NCI-H524 treated with DMSO at 0.1 percent for 48 hours (cell line): Measurements from ENCODE around the gene TMEM245.
"Not testable (repeated sequence)": the region's sequence is repeated elsewhere in the genome, so short reads cannot be mapped to it uniquely, and the experiment has no call there.

ENCODE experiments used
- DNase-seq: peaks from one replicate; lab custom pipeline; 2025; lab: John Stamatoyannopoulos, UW

TMEM245 gene

DNA sequence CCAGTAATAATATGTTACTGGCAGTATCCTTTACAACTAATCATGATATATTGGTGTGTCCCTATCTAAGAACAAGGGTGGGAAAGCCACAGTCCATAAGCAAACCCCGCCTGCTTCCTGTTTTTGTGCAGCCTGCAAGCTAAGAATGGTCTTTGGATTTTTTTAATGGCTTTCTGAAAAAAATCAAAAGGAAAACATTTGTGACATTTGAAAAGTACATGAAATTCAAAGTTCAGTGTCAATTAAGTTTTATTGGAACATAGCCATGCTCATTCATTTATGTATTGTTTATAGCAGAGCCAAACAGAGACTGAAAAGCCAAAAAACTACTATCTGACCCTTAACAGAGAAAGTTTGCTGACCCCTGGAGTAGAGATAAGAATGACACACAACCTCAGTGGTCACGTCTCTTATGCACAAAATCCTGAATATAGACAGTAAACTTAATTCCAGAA lies 12.8 kb upstream of the TMEM245 start:
- no peak for DNase-seq

GRCh38 chr9:109129470-109130197 lies 9.9 kb upstream of the TMEM245 start:
- no peak for DNase-seq

DNA sequence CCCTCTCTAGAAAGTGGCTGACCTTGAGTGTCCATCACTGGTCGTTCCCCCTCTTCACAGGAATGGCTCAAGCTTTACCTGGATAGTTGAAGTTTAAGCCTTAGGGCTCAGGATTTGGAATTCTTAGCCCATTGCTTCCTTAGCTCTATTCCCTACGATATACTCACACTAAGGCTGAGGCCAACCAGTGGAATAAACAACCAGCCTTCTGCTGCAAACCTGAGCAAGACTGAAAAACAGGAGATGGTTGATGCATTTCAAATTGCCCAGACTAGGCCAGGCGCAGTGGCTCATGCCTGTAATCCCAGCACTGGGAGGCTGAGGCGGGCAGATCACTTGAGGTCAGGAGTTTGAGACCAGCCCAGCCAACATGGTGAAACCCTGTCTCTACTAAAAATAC lies 6.9 kb upstream of the TMEM245 start:
- not testable (repeated sequence) for DNase-seq

- no peak for DNase-seq
Observed at GRCh38 chr9:109124121-109124520, 4.4 kb upstream of the TMEM245 start.

DNA sequence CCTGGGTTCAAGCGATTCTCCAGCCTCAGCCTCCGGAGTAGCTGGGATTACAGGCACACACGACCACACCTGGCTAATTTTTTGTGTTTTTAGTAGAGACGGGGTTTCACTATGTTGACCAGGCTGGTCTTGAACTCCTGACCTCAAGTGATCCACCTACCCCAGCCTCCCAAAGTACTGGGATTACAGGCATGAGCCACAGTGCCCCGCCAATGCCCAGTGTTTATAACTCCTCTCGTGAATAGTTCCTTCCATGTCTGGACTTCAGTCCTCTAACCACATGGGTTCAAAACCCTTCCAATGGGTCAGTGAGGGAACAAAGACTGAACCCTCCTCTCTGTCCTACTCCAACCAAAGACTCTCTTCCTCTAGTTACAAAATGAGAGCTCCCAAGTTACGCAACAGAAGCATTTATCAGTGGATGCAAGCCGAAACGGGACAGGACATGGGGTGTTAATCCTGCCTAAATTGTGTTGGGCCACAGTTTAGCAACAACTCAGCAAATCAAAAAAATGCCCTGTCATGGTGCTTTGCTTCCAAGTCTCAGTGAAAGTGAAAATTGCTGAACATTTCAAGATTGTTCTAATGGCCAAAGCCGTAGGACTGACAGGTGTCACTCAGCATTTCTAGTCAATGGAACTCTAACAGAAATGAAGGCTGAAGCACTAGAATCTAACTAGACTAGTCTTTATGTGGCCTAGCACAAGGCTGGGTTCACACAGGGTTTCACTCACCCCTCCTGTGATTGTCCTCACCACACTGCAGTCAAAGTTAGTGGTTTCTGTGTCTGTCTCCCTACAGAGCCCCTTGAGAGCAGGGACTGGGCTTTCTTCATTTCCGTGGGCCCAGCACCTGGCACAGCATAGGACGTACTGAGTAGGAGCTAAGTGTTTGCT lies 3.2 kb upstream of the TMEM245 start:
- no peak for DNase-seq

DNA sequence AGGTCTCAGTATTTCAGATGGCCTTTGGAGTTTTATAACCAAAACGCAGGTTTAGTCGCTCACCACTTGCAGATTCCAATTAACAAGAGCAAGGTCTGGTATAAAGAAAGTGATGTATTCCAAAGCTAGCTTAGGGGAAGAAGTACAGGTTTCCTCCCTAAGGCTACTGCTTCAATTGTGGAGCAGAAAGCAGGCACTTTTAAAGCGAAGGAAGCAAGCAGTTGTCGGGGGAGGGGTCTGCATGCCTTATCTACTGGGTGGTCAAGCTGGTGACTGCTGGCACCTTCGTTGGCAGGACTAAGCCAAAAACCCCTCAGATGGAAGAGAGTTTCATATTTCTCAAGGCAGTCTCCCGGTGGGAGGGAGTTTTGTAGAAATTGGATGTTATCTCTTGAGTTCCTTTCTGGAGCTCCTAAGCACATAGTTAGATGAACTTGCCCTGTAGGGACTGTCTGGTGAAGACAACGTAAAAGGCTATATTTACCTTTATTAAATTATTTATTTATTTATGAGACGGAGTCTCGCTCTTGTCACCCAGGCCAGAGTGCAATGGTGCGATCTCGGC lies 1.6 kb upstream of the TMEM245 start:
- DNase-seq = no peak

DNA sequence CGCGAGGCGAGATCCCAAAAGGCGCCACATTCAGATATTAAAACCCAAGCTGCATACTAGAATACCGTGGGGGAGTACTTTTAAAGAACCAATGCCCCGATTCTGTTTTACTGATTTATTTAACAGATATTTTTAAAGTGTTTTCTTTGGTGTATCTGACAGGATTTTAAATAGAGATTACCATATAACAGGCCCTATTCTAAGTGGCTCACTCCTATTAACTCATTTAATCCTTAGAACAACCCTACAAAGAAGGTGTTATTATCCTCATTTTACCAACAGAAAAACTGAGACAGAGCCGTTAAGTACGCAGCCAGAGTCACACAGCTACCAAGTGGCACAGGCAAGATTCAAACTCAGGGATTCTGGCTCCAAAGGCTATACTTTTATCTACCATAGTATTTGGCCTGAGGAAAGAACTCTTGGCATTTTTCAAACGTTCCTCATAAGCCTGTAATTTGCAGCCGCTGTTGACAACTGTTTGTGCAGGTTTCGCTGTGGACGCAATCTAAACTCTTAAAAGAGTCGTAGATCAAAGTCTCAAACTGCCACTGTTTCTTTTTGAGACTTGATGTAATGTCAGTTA lies 550 bp upstream of the TMEM245 start:
- DNase-seq = no peak

- DNase-seq = no peak
Observed at GRCh38 chr9:109118808-109119438, 824 bp downstream of the TMEM245 start.

GRCh38 chr9:109117856-109118807 lies 1.6 kb downstream of the TMEM245 start:
- no peak for DNase-seq

DNA sequence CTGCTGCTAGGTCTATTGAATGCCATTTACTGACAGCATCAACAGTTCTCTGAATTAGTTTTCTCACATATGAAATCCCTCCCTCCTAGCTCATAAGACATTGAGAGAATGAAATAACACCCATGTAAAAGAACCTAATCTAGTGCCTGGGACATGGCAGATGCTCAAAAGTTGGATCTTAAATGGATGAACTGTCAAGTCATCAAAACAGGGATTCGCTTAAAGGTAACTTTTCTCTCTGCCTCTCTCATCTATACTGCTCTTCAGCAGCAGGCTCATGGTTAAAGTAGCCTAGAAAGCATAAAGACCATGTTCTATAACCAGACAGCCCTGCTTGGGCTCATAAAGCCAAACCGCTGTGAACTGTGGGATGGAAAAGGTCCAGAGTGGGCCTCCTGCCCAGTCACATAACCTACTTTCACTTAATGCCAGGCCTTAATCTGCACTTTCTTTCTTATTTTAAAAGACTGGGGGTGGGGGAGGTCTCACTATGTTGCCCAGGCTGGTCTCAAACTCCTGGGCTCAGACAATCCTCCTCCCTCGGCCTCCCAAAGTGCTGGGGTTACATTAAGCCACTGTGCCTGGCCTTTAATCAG lies 3.7 kb downstream of the TMEM245 start:
- DNase-seq = no peak

DNA sequence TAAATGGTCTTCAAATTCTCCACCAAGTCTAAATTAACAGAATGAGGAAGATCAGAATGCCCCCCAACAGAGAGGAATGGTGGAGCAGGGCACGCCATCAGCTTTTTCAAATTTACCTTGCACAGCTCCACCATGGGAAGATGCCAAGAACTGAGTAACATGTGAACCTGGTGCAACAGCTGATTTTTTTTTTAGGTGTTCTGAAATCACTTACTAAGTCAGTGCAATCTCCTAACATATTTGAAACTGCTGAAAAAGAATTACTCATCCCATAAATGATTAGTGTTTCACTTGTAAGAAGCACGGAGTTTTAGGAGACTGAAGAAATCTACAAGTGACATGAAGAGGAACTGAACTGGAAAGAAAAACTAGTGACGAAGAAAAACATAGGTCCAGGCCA lies 5.1 kb downstream of the TMEM245 start:
- no peak for DNase-seq

- DNase-seq = no peak
Observed at GRCh38 chr9:109113892-109114609, 5.7 kb downstream of the TMEM245 start.

- no peak for DNase-seq
Observed at GRCh38 chr9:109113254-109113653, 6.5 kb downstream of the TMEM245 start.

- DNase-seq = no peak
Observed at GRCh38 chr9:109110329-109111021, 9.3 kb downstream of the TMEM245 start.

GRCh38 chr9:109109967-109110328 lies 9.8 kb downstream of the TMEM245 start:
- DNase-seq = no peak

- no peak for DNase-seq
Observed at GRCh38 chr9:109108318-109108717, 11.4 kb downstream of the TMEM245 start.

DNA sequence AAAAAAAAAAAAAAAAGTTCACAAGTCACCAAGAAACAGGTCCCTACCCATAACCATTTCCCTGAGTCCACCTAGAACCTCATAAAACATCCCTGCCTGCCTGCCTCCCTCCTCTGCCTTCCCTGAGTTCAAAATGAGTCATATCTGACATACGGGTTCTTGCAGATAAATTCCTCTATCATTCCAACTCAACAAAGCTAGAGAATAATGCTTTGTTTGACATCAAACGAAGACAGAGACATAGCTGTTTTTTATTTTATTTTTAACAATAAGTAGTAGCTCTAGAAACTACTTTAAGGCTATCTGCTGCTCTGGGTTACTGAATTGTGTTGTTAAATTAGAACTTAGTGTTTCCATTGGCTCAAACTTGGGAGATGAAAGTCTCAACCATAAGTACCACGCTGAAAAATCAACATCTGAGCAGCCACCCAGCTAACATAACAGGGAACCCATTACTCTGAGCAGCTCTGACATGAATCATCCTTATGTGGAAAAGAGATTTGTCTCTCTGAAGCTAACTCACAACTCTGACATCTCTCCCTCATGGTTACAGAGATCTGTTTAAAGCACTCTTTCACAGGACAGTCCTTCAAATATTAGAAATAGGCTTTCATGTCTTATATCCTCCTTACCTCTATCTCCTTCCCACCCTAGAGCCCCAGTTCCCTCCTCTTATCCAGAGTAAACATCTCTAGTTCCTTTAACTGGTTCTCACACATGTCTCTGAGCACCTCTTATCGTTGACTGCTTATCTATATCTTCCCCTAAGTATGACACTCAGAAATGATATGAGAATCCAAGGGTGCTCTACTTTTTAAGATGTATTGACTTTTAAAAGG lies 12.1 kb downstream of the TMEM245 start:
- no peak for DNase-seq

- no peak for DNase-seq
Observed at GRCh38 chr9:109101810-109102209, 17.9 kb downstream of the TMEM245 start.
